Neural progenitor cell (in vitro differentiated cells): Measurements from ENCODE around the gene G0S2. TPM values are rescaled to one million over a fixed set of nuclear protein-coding genes. Genes with fewer than 3 reads are reported as not detected.

Experiments used
- DNase-seq: peaks from one replicate; pipeline ENCODE4 v3.0.0-alpha.2; 2016; ENCODE audit warnings: low spot score
- H2AFZ ChIP-seq: fragments of 200-600 bp; sonication (generic); replicated peaks from 2 replicates; pipeline ENCODE4 v1.6.1; 2016; ENCODE audit warnings: antibody characterized with exemption
- H3F3A ChIP-seq: fragments of 200-600 bp; sonication (generic); 2 replicates; pipeline ENCODE4 v1.6.1; 2016; ENCODE audit warnings: antibody characterized with exemption, low read depth
- H3K27ac ChIP-seq: fragments of 200-600 bp; sonication (generic); 2 replicates; pipeline ENCODE4 v1.5.1; 2016; ENCODE audit warnings: mild to moderate bottlenecking
- H3K27me3 ChIP-seq: fragments of 200-600 bp; sonication (generic); 2 replicates; pipeline ENCODE4 v1.6.1; 2016; ENCODE audit warnings: mild to moderate bottlenecking, moderate library complexity
- H3K36me3 ChIP-seq: fragments of 200-600 bp; sonication (generic); 2 replicates; pipeline ENCODE4 v1.5.1; 2016
- H3K4me1 ChIP-seq: fragments of 200-600 bp; sonication (generic); 2 replicates; pipeline ENCODE4 v1.6.1; 2016; ENCODE audit warnings: mixed run types
- H3K4me2 ChIP-seq: fragments of 200-600 bp; sonication (generic); 2 replicates; pipeline ENCODE4 v1.6.1; 2016
- H3K4me3 ChIP-seq: fragments of 200-600 bp; sonication (generic); 2 replicates; pipeline ENCODE4 v1.5.1; 2016
- H3K79me2 ChIP-seq: fragments of 200-600 bp; sonication (generic); 2 replicates; pipeline ENCODE4 v1.6.1; 2016; ENCODE audit warnings: low read depth
- H3K9ac ChIP-seq: fragments of 200-600 bp; sonication (generic); 2 replicates; pipeline ENCODE4 v1.6.1; 2016
- H3K9me3 ChIP-seq: fragments of 200-600 bp; sonication (generic); 2 replicates; pipeline ENCODE4 v1.5.1; 2016; ENCODE audit warnings: low read depth
- H4K20me1 ChIP-seq: fragments of 200-600 bp; sonication (generic); 2 replicates; pipeline ENCODE4 v1.6.1; 2016; ENCODE audit warnings: low read depth
- H3K27ac Mint-ChIP-seq: 3 replicates; pipeline ENCODE4 v1.8.0; 2021; ENCODE audit warnings: mixed read lengths
- H3K27me3 Mint-ChIP-seq: 2 replicates; pipeline ENCODE4 v1.8.0; 2022; ENCODE audit warnings: low read depth, mild to moderate bottlenecking, inconsistent platforms, moderate library complexity, mixed read lengths; ENCODE audit not compliant: insufficient read depth
- H3K36me3 Mint-ChIP-seq: 3 replicates; pipeline ENCODE4 v1.8.0; 2021; ENCODE audit warnings: mixed read lengths
- H3K4me1 Mint-ChIP-seq: 3 replicates; pipeline ENCODE4 v1.8.0; 2021; ENCODE audit warnings: mixed read lengths
- H3K4me3 Mint-ChIP-seq: 3 replicates; pipeline ENCODE4 v1.8.0; 2021; ENCODE audit warnings: mild to moderate bottlenecking, moderate library complexity, mixed read lengths
- H3K9me3 Mint-ChIP-seq: 3 replicates; pipeline ENCODE4 v1.8.0; 2020; ENCODE audit warnings: mixed read lengths
- EZH2 ChIP-seq: fragments of 200-600 bp; sonication (generic); IDR thresholded peaks from 2 replicates; pipeline ENCODE4 v1.6.1; 2017; ENCODE audit warnings: antibody characterized with exemption, mild to moderate bottlenecking, moderate library complexity
- EZH2phosphoT487 ChIP-seq: fragments of 200-600 bp; sonication (generic); IDR thresholded peaks from 2 replicates; pipeline ENCODE4 v1.6.1; 2017; ENCODE audit warnings: antibody characterized with exemption
- total RNA-seq: library from RNA; depleted of rRNA; stranded (reverse); fragments of >200 nt; gene quantifications from 2 replicates; pipeline ENCODE4 v1.2.3, GENCODE V29; 2015; ENCODE audit warnings: low replicate concordance
- TF ChIP-seq, protein P1 (sequence below): fragments of 200-600 bp; sonication (generic); IDR thresholded peaks from 2 replicates; pipeline ENCODE4 v1.5.1; 2017; ENCODE audit warnings: antibody characterized with exemption, mild to moderate bottlenecking

The G0S2 gene
- total RNA-seq, 1 donor from 2014 or later, result not detected

DNA sequence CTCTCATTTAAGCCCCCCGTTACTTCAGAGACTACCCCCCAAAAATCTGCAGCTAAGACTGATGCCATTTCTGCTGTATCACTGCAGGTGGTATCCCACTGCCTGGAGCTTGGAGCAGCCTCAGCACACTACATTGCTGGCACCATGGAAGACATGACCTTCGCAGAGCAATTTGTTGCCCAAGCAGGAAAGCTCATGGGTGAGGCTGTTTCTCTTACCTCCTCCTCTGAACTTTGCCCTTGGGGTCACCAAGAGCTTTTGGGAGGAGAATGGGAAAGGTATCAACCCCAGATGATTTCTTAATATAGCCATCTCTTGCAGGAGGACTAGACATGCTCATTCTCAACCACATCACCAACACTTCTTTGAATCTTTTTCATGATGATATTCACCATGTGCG, 31.4 kb downstream of the G0S2 start:
- H3K4me1 ChIP-seq, result peaks cover 6% of the 10 kb centered on the region
- H3K4me3 ChIP-seq, result no peak overlapping the region
- no peaks in the 10 kb centered on the region for H4K20me1 ChIP-seq
- H3K9ac ChIP-seq, result no peak overlapping the region
- no peaks in the 10 kb centered on the region for H3K27me3 ChIP-seq
- Mint-ChIP-seq H3K4me3 (no peak overlapping the region), H3K36me3 (no peaks in the 10 kb centered on the region), H3K27me3 (peaks cover 7% of the 10 kb centered on the region), H3K27ac (no peak overlapping the region), H3K9me3 (no peaks in the 10 kb centered on the region), H3K4me1 (no peaks in the 10 kb centered on the region)
- no peaks in the 10 kb centered on the region for H3F3A ChIP-seq
- H3K27ac ChIP-seq, result no peak overlapping the region
- no peaks in the 10 kb centered on the region for H3K36me3 ChIP-seq
- no peaks in the 10 kb centered on the region for H3K79me2 ChIP-seq
- no peak overlapping the region for H2AFZ ChIP-seq
- no peak for DNase-seq
- H3K4me2 ChIP-seq, result no peak overlapping the region
- TF ChIP-seq, protein P1, sequence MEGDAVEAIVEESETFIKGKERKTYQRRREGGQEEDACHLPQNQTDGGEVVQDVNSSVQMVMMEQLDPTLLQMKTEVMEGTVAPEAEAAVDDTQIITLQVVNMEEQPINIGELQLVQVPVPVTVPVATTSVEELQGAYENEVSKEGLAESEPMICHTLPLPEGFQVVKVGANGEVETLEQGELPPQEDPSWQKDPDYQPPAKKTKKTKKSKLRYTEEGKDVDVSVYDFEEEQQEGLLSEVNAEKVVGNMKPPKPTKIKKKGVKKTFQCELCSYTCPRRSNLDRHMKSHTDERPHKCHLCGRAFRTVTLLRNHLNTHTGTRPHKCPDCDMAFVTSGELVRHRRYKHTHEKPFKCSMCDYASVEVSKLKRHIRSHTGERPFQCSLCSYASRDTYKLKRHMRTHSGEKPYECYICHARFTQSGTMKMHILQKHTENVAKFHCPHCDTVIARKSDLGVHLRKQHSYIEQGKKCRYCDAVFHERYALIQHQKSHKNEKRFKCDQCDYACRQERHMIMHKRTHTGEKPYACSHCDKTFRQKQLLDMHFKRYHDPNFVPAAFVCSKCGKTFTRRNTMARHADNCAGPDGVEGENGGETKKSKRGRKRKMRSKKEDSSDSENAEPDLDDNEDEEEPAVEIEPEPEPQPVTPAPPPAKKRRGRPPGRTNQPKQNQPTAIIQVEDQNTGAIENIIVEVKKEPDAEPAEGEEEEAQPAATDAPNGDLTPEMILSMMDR, result no peak
- TF ChIP-seq EZH2, result no peak
- TF ChIP-seq EZH2phosphoT487, result no peak
- no peaks in the 10 kb centered on the region for H3K9me3 ChIP-seq

DNA sequence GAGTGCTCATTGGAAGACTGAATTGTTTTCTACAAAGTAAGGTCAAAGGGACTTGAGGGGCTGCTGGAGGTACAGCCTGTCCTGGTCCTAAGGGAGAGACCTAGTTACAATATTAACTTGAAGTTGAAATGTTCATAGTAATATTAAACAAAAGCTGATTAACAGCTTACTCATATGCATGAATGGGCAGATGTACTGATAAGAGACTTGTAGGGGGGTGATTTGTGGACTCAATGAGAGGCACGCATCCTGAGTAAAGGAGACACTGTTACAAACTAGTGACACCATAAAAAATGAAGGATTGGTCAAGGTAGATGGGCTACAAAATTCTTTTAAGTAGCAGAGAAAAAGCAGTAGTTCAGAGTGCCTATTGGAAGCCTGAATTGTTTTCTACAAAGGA, 32.1 kb downstream of the G0S2 start:
- no peak overlapping the region for H3K4me2 ChIP-seq

DNA sequence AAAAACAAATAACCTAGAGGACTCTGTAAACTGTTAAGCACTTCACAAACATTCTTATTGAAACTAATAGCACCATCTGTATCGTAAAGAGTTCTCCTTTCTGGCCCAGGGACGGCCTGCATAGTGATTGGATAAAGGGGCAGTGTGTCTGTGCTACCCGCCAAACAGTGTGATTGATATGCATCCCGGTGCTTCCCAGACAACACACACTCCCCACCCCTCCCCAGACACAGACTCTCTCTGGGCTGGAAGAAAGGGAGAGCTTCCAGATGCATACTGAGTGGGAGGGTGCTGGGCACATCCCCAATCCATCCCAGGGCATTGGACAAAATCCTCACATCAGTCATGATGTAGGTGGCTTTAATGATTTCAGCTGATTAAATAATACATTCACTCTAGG, 33.1 kb downstream of the G0S2 start:
- Histone ChIP-seq H3K79me2 (no peaks in the 10 kb centered on the region), H2AFZ (no peak overlapping the region), H3K9ac (no peak overlapping the region), H3F3A (no peaks in the 10 kb centered on the region), H3K9me3 (no peaks in the 10 kb centered on the region), H3K4me2 (no peak overlapping the region), H3K4me3 (no peak overlapping the region), H3K27ac (no peak overlapping the region), H3K36me3 (no peaks in the 10 kb centered on the region), H3K4me1 (peaks cover 5% of the 10 kb centered on the region), H4K20me1 (no peaks in the 10 kb centered on the region), H3K27me3 (no peaks in the 10 kb centered on the region)
- no peak overlapping the region for H3K4me3 Mint-ChIP-seq
- H3K36me3 Mint-ChIP-seq, result no peaks in the 10 kb centered on the region
- H3K4me1 Mint-ChIP-seq, result no peaks in the 10 kb centered on the region
- peaks cover 4% of the 10 kb centered on the region for H3K27me3 Mint-ChIP-seq
- no peak overlapping the region for H3K27ac Mint-ChIP-seq
- TF ChIP-seq EZH2phosphoT487, result no peak
- TF ChIP-seq, protein P1, result no peak
- no peak for TF ChIP-seq EZH2
- no peak for DNase-seq
- no peaks in the 10 kb centered on the region for H3K9me3 Mint-ChIP-seq

More for the DNA sequence above, 32.1 kb downstream of the G0S2 start:
- Histone ChIP-seq H3K4me1 (peaks cover 6% of the 10 kb centered on the region), H3F3A (no peaks in the 10 kb centered on the region), H3K27ac (no peak overlapping the region), H4K20me1 (no peaks in the 10 kb centered on the region), H2AFZ (no peak overlapping the region), H3K36me3 (no peaks in the 10 kb centered on the region), H3K9me3 (no peaks in the 10 kb centered on the region), H3K4me3 (no peak overlapping the region), H3K9ac (no peak overlapping the region), H3K79me2 (no peaks in the 10 kb centered on the region), H3K27me3 (no peaks in the 10 kb centered on the region)
- H3K27ac Mint-ChIP-seq, result no peak overlapping the region
- no peaks in the 10 kb centered on the region for H3K9me3 Mint-ChIP-seq
- no peak for TF ChIP-seq EZH2
- no peak for TF ChIP-seq EZH2phosphoT487
- TF ChIP-seq, protein P1, result no peak
- H3K4me3 Mint-ChIP-seq, result no peak overlapping the region
- no peaks in the 10 kb centered on the region for H3K36me3 Mint-ChIP-seq
- DNase-seq, result no peak
- H3K27me3 Mint-ChIP-seq, result peaks cover 4% of the 10 kb centered on the region
- no peaks in the 10 kb centered on the region for H3K4me1 Mint-ChIP-seq
